Astrocyte (in vitro differentiated cells and primary cell): Measurements from ENCODE around the gene MLKL. TPM values are rescaled to one million over a fixed set of nuclear protein-coding genes. Genes with fewer than 3 reads are reported as not detected.

ENCODE experiments used
- DNase-seq: peaks from one replicate; pipeline ENCODE4 v3.0.0-alpha.2; 2010; ENCODE audit warnings: low read depth
- FAIRE-seq: peaks from 2 replicates; lab custom pipeline; 2011; peaks lifted over from hg19 to GRCh38; lab: Jason Lieb, UNC
- H2AFZ ChIP-seq: 2 replicates; pipeline ENCODE4 v1.6.0; 2012; ENCODE audit warnings: low read depth, low read length, inconsistent platforms
- H3K27ac ChIP-seq: 2 replicates; pipeline ENCODE4 v1.5.1; 2011; ENCODE audit warnings: low read depth, low read length, inconsistent platforms
- H3K27me3 ChIP-seq: 2 replicates; pipeline ENCODE4 v1.6.0; 2011; ENCODE audit warnings: low read length, inconsistent platforms; ENCODE audit not compliant: insufficient read depth
- H3K36me3 ChIP-seq: 2 replicates; pipeline ENCODE4 v1.5.1; 2011; ENCODE audit warnings: low read length, inconsistent platforms; ENCODE audit not compliant: insufficient read depth
- H3K4me1 ChIP-seq: 2 replicates; pipeline ENCODE4 v1.5.1; 2011; ENCODE audit warnings: low read length, inconsistent platforms; ENCODE audit not compliant: insufficient read depth
- H3K4me2 ChIP-seq: 2 replicates; pipeline ENCODE4 v1.6.0; 2012; ENCODE audit warnings: low read length, inconsistent platforms
- H3K4me3 ChIP-seq: 2 replicates; pipeline ENCODE4 v1.5.1; 2011; ENCODE audit warnings: low read depth, mild to moderate bottlenecking, low read length, inconsistent platforms; ENCODE audit not compliant: insufficient read depth
- H3K79me2 ChIP-seq: 2 replicates; pipeline ENCODE4 v1.6.0; 2012; ENCODE audit warnings: mild to moderate bottlenecking, low read length, inconsistent platforms; ENCODE audit not compliant: insufficient read depth
- H3K9ac ChIP-seq: 2 replicates; pipeline ENCODE4 v1.6.0; 2012; ENCODE audit warnings: mild to moderate bottlenecking, low read length, inconsistent platforms
- H3K9me3 ChIP-seq: 2 replicates; pipeline ENCODE4 v1.5.1; 2012; ENCODE audit warnings: low read depth, mild to moderate bottlenecking, low read length, inconsistent platforms; ENCODE audit not compliant: insufficient read depth
- H4K20me1 ChIP-seq: 2 replicates; pipeline ENCODE4 v1.6.0; 2012; ENCODE audit warnings: low read length, inconsistent platforms; ENCODE audit not compliant: insufficient read depth
- H3K27ac Mint-ChIP-seq: one replicate; pipeline ENCODE4 v1.8.0; 2021; ENCODE audit warnings: mild to moderate bottlenecking, mixed read lengths; ENCODE audit not compliant: unreplicated experiment
- H3K27me3 Mint-ChIP-seq: one replicate; pipeline ENCODE4 v1.8.0; 2021; ENCODE audit warnings: low read depth, mixed read lengths; ENCODE audit not compliant: unreplicated experiment
- H3K36me3 Mint-ChIP-seq: one replicate; pipeline ENCODE4 v1.8.0; 2021; ENCODE audit warnings: low read depth, mixed read lengths; ENCODE audit not compliant: unreplicated experiment
- H3K4me1 Mint-ChIP-seq: one replicate; pipeline ENCODE4 v1.8.0; 2021; ENCODE audit warnings: low read depth, mixed read lengths; ENCODE audit not compliant: unreplicated experiment
- H3K4me3 Mint-ChIP-seq: one replicate; pipeline ENCODE4 v1.8.0; 2021; ENCODE audit warnings: mild to moderate bottlenecking, moderate library complexity, mixed read lengths; ENCODE audit not compliant: unreplicated experiment
- H3K9me3 Mint-ChIP-seq: one replicate; pipeline ENCODE4 v1.8.0; 2021; ENCODE audit warnings: mild to moderate bottlenecking, mixed read lengths; ENCODE audit not compliant: unreplicated experiment
- CTCF ChIP-seq: IDR thresholded peaks from 2 replicates; pipeline ENCODE4 v1.5.1; 2011; ENCODE audit warnings: low read depth, mild to moderate bottlenecking, inconsistent platforms, low read length, moderate library complexity; ENCODE audit not compliant: insufficient read depth
- EZH2 ChIP-seq: IDR thresholded peaks from 2 replicates; pipeline ENCODE4 v1.6.1; 2012; ENCODE audit warnings: mild to moderate bottlenecking, low read length, inconsistent platforms; ENCODE audit not compliant: insufficient read depth
- total RNA-seq: library from RNA; stranded (reverse); gene quantifications from 2 replicates; pipeline ENCODE4 v1.2.1, GENCODE V29; 2021

The MLKL gene
- total RNA-seq, 1 donor from 2014 or later: 6.2 TPM

GRCh38 chr16:74738113-74738541 is 37.5 kb upstream of the MLKL start:
- Histone ChIP-seq H3K4me3 (no peak overlapping the region), H2AFZ (peak overlapping the region; percentile 50), H3K27me3 (no peaks in the 10 kb centered on the region), H3K9me3 (no peaks in the 10 kb centered on the region), H3K36me3 (no peaks in the 10 kb centered on the region), H3K4me1 (peaks cover 19% of the 10 kb centered on the region), H3K4me2 (peak overlapping the region; percentile 45), H3K9ac (no peak overlapping the region), H3K27ac (no peak overlapping the region), H4K20me1 (no peaks in the 10 kb centered on the region), H3K79me2 (no peaks in the 10 kb centered on the region)
- Mint-ChIP-seq H3K36me3 (no peaks in the 10 kb centered on the region), H3K4me1 (peaks cover 24% of the 10 kb centered on the region), H3K27ac (peak overlapping the region; percentile 53), H3K27me3 (peaks cover 9% of the 10 kb centered on the region), H3K4me3 (no peak overlapping the region), H3K9me3 (no peaks in the 10 kb centered on the region)
- peak; percentile 16 for DNase-seq
- TF ChIP-seq EZH2 (no peak), CTCF (no peak)
- no peak for FAIRE-seq

GRCh38 chr16:74737521-74737920 is 36.9 kb upstream of the MLKL start:
- no peak overlapping the region for H3K4me3 Mint-ChIP-seq
- H3K27me3 Mint-ChIP-seq: peaks cover 9% of the 10 kb centered on the region
- Histone ChIP-seq H3K4me1 (peaks cover 19% of the 10 kb centered on the region), H3K4me3 (no peak overlapping the region), H4K20me1 (no peaks in the 10 kb centered on the region), H3K27ac (no peak overlapping the region), H2AFZ (peak overlapping the region; percentile 50), H3K79me2 (no peaks in the 10 kb centered on the region), H3K4me2 (peak overlapping the region; percentile 45), H3K9me3 (no peaks in the 10 kb centered on the region), H3K27me3 (no peaks in the 10 kb centered on the region), H3K36me3 (no peaks in the 10 kb centered on the region), H3K9ac (peak overlapping the region; percentile 14)
- no peak for FAIRE-seq
- H3K4me1 Mint-ChIP-seq: peaks cover 21% of the 10 kb centered on the region
- peak overlapping the region; percentile 41 for H3K27ac Mint-ChIP-seq
- no peak for DNase-seq
- no peak for TF ChIP-seq CTCF
- no peak for TF ChIP-seq EZH2
- no peaks in the 10 kb centered on the region for H3K36me3 Mint-ChIP-seq
- H3K9me3 Mint-ChIP-seq: no peaks in the 10 kb centered on the region

- Histone ChIP-seq H4K20me1 (no peaks in the 10 kb centered on the region), H3K79me2 (no peaks in the 10 kb centered on the region), H3K27me3 (no peaks in the 10 kb centered on the region), H3K9me3 (no peaks in the 10 kb centered on the region), H3K9ac (no peak overlapping the region), H3K27ac (no peak overlapping the region), H3K4me1 (peaks cover 19% of the 10 kb centered on the region), H3K4me2 (no peak overlapping the region), H2AFZ (no peak overlapping the region), H3K4me3 (no peak overlapping the region), H3K36me3 (no peaks in the 10 kb centered on the region)
- peaks cover 9% of the 10 kb centered on the region for H3K27me3 Mint-ChIP-seq
- FAIRE-seq (no peak), DNase-seq (no peak)
- no peak for TF ChIP-seq EZH2
- no peak for TF ChIP-seq CTCF
- peaks cover 21% of the 10 kb centered on the region for H3K4me1 Mint-ChIP-seq
- H3K9me3 Mint-ChIP-seq: no peaks in the 10 kb centered on the region
- H3K36me3 Mint-ChIP-seq: no peaks in the 10 kb centered on the region
- no peak overlapping the region for H3K4me3 Mint-ChIP-seq
- H3K27ac Mint-ChIP-seq: no peak overlapping the region
Observed at GRCh38 chr16:74736531-74737157, 36.0 kb upstream of the MLKL start.
